Occipital lobe (tissue), 2 donors: ENCODE results near the gene MGAT4C. TPM values are rescaled to one million over a fixed set of nuclear protein-coding genes. Genes with fewer than 3 reads are reported as not detected.
"Not testable (repeated sequence)": the region's sequence is repeated elsewhere in the genome, so short reads cannot be mapped to it uniquely, and the experiment has no call there.

Source experiments
- DNase-seq: peaks from one replicate; lab custom pipeline; 2025; lab: John Stamatoyannopoulos, UW
- total RNA-seq: library from RNA; depleted of rRNA; stranded (reverse); fragments of >200 nt; gene quantifications from one replicate; pipeline ENCODE4 v1.2.3, GENCODE V29; 2014

MGAT4C gene
- total RNA-seq, 1 donor from 2014 or later = 56.9 TPM

DNA sequence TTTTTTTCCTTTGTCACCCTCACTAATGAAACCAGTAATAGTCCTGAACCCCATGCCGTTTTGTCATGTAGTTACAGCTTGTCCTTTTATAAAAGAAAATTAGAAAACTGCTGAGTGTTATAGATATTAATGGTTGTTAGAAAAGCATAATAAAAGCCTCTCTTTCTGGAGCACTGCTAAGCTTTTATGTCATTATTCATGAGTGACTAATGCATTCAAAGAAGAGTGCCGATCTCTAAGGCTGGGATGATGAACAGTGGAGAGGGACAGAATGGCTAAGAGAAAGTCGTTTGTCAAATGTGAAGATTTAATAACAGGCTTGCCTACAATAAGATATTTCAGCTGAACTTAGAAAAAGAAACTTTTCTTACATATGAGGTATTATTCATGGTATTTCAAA is 121.6 kb downstream of the MGAT4C start:
- no peak for DNase-seq

DNA sequence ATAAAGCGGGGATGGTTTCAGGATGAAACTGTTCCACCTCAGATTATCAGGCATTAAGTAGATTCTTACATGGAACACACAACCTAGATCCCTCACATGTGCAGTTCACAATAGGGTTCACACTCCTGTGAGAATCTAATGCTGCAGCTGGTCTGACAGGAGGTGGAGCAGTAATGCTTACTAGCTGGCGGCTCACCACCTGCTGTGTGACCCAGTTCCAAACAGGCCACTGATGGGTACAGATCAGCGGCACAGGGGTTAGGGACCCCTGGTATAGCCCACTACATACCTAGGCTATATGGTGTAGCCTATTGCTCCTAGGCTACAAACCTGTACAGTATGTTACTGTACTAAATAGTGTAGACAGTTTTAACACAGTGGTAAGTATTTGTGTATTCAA is 129.3 kb downstream of the MGAT4C start:
- DNase-seq = not testable (repeated sequence)

- no peak for DNase-seq
Measured at GRCh38 chr12:86122846-86123468, 133.2 kb downstream of the MGAT4C start.

DNA sequence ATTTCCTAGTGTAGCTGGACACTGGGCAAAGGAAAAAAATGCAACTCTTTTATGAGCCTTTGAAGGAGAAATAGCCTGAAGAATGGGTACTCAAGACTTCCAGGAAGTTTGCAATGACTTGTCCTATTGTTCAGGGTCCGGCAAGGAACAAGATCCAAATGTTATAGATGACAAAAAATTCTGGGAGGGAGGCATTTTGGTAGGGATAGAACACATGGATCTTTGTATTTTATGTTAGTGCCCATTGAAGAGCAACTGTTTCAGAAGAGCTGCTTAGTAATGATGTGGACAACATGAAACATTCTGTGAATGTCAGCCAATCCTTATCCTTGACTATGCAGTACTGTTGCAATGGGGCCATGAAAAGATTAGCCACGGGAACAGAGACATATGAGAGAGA is 138.0 kb downstream of the MGAT4C start:
- DNase-seq = no peak

- no peak for DNase-seq
Measured at GRCh38 chr12:86117711-86118110, 138.5 kb downstream of the MGAT4C start.

DNA sequence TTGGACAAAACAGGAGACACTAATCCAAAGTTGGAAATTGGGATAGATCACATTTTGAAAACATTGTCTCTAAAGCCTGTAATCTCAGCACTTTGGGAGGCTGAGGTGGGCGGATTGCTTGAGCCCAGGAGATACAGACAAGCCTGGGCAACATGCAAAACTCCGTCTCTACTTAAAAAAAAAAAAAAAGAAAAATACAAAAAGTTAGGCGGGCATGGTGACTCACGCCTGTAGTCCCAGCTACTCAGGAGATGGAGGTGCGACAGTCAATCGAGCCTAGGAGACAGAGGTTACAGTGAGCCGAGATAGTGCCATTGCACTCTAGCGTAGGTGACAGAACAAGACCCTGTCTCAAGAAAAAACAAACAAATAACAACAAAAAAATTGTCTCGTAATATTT is 152.1 kb downstream of the MGAT4C start:
- no peak for DNase-seq

DNA sequence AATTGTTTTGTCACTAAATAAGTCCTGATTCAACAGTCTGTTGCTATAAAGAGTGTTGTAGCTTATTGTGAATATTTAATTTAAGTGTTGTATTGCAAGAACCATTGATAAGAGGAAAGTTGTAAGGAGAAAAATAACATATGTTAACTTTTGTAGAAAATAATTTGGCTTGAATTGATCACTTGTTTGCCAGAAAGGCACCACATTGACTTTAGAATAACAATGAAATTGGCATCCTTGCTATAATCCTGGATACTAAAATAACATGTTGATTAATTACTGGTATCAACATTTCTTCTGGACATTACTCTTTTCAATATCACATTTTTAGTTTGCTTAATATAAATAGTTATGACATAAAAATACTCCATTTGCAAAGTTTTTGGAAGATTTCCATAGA is 159.0 kb downstream of the MGAT4C start:
- DNase-seq = no peak

DNA sequence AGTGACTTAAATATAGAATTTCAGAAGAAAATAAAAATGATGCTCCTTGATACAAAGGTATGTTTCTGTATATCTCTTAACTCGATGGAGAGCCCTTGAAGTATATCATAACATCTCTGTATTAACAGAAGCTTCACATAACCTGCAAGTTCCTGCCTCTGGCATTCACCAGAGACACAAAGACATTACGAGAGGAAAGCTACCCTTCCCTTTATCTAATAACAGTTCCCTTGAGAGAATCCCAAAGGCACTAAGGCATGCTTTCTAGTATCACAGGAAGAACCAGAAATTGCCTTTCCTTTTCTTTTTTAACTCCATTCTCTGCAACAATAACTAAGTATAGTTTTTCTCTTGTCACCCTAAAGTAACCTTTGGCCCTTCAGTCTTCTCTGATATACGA is 164.5 kb downstream of the MGAT4C start:
- no peak for DNase-seq

DNA sequence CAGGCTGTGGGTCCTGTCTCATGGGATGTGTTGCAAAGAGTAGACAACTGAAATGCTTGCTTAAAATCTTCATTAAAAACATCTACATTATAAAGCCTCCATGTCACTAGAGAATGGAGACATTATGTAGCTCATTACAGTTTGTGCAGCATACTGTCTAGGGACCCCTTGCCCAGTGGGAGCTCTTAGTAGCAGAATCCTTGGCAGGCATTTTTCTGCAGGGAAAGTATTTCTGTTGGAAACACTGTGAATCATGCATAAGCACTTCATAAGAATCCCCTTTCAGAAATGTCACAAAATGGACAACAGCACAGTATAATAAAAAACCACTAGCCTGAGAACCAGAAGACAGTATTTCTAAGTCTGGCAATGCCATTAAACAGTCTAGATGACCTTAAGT is 174.3 kb downstream of the MGAT4C start:
- no peak for DNase-seq

DNA sequence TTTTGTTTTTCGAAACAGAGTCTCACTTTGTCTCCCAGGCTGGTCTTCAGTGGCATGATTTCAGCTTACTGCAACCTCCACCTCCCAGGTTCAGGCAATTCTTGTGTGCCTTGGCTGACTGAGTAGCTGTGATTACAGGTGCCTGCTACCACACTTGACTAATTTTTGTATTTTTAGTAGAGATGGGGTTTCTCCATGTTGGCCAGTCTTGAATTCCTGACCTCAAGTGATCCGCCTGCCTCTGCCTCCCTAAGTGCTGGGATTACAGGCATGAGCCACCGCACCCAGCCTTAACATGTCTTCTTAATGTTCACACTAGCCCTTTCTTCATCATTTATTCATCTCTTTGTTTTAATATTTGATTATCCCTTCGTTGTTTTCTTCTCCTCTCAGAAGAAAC is 197.1 kb downstream of the MGAT4C start:
- DNase-seq = not testable (repeated sequence)

DNA sequence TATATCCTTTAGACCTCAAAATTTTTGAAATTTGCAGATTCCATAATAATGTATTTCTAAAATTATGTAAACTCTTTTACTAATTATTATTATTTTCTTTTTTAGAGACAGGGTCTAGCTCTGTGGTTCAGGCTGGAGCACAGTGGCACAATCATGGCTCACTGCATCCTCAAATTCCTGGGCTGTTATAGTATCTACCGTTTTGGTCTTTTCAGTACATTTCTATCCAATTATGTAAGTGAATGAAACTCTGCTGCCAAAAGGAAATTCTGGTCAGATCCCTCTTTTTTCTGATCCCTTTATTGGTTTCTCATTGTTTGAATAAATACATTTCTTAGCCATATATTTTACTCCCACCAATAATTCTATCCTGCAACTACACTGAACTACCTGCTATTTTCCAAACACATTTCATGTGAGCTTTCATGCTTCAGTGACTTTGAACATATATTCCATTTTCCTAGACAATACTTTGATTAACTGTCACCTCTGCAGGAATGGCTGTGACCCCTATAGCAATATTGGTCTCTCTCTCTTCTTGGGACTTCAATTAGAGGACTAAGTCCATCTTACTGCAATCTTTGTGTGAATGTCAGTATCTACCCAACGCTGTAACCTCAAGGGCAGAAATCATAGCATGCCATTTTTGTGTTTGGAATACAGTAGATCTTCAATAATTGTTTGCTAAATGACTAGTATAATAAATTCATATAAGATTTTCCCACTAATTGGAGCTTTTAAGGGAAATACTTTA is 198.9 kb downstream of the MGAT4C start:
- DNase-seq = no peak

- DNase-seq = no peak
Measured at GRCh38 chr12:86052921-86053320, 203.3 kb downstream of the MGAT4C start.

GRCh38 chr12:86050010-86050409 is 206.2 kb downstream of the MGAT4C start:
- DNase-seq = no peak

DNA sequence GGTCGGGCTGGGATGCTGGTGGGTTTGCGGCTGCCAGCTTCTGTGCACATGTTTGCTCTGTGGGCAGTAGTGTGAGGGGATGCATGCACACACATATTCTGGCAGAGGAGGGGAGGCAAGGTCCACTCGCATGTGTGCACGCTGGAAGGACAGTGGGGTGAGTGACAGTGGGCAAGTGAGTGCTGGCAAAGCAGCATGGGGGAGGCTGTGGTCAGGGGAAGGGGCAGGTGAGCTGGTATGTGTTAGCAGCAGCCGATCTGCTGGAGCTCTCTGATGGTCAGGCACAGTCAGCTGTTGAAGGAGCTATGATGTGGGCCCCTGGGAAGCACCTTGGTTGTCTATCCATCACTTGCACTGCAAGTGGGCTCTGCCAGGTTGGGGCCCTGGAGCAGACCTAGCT is 211.8 kb downstream of the MGAT4C start:
- no peak for DNase-seq

- DNase-seq = no peak
Measured at GRCh38 chr12:86042062-86042461, 214.1 kb downstream of the MGAT4C start.

GRCh38 chr12:86018361-86018760 is 237.8 kb downstream of the MGAT4C start:
- no peak for DNase-seq

DNA sequence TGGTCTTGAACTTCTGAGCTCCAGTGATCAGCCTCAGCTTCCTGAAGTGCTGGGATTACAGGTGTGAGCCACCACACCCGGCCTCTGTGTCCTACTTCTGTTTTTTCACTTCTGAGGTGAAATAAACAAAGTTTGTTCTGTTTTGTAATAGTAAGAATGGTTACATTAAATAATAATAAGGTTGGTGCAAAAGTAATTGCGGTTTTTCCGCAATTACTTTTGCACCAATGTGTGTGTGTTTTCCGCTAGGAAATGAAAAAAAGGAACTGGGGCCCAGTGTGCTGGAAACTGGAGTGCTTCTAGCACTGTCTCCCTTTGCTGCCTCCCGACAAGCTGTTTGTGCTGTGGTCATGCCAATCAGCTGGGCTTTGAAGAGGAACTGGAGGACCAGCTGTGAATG is 241.2 kb downstream of the MGAT4C start:
- DNase-seq = no peak

- no peak for DNase-seq
Measured at GRCh38 chr12:86006727-86007126, 249.5 kb downstream of the MGAT4C start.

DNA sequence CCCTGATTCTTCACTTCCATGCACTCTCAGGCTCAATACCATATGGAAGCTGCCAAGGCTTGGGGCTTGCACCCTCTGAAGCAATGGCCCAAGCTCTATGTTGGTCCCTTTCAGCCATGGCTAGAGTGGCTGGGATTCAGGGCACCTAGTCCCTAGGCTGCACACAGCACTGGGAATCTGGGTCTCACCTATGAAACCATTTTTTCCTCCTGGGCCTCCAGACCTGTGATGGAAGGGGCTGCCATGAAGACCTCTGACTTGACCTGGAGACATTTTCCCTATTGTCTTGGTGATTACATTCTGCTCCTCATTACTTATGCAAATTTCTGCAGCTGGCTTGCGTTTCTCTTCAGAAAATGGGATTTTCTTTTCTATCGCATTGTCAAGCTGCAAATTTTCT is 258.1 kb downstream of the MGAT4C start:
- DNase-seq = no peak

DNA sequence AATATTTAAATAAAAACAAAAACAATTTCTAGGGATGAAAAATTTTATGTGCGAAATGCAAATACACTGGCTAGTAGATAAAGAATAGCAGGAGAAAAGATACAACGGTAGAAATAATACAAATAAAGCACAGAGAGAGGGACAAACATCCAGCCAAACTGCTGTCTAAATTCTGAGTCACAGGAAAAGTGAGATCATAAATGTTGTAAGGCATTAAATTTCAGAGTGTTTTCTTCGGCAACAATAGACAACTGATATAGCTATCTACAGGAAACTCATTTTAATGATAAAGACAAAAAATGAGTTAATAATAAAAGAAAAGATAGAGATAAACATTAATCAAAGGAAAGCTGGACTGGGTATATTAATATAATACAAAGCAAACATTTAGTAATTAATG is 259.9 kb downstream of the MGAT4C start:
- no peak for DNase-seq

DNA sequence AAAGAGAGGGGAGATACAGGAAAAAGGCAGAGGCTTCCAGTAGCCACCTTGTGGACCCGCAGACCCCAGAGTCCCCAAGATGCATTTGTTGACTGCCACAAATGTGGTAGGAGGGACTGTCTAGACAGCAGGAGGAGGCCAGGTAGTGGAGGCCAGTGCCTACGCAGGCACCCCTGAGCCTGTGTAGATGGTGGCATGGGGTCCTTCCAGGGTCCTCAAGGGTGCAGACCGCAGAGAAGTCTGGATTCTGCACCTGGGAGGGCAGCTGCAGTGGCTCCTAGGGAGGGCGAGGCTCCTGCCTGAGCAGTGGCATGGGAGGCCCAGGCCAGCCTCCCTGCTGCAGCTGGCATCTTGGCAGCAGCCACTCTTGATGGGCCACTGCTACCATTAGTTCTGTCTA is 262.4 kb downstream of the MGAT4C start:
- DNase-seq = no peak

DNA sequence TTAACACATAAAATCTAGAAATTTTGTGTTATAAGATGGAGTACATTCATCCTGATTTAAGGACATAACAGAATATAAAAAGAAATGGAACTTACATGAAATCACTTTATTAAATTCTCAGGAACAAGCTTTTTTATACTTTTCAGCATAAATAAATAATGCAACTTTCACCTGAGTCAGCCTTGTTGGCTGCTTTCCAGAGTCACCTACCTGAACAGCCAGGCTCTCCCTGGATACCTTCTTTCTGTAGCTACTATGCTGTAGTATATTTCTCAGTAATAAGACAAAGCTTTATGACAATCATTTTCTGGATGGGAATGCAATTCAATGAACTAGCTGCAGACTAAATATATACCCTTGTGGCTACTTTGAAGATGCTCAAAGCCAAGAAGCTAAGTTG is 270.2 kb downstream of the MGAT4C start:
- no peak for DNase-seq

DNA sequence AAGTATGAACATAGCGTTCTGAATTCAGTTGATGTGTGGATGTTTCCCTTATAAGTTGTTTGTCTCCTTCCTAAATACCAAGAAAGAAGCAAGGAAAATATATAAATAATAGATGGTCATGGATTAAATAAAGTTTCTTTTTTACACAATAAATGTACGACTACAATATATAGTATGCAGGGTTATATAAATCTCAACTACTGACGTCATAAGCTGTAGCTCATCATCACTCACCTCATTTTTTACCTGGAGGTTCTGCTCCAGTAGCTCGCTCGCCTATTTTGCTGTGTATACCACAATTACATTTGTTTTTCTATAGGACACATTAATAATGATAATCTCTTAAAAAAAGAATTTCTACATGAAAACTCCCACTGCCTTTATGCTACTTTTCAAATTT is 272.6 kb downstream of the MGAT4C start:
- DNase-seq = no peak
